Astrocyte (in vitro differentiated cells and primary cell): ENCODE data around the gene RANBP17.

Source experiments
- EZH2 ChIP-seq: IDR thresholded peaks from 2 replicates; pipeline ENCODE4 v1.6.1; 2012; ENCODE audit warnings: mild to moderate bottlenecking, low read length, inconsistent platforms; ENCODE audit not compliant: insufficient read depth
- TF ChIP-seq, protein P1 (sequence below): IDR thresholded peaks from 2 replicates; pipeline ENCODE4 v1.5.1; 2011; ENCODE audit warnings: low read depth, mild to moderate bottlenecking, inconsistent platforms, low read length, moderate library complexity; ENCODE audit not compliant: insufficient read depth

DNA sequence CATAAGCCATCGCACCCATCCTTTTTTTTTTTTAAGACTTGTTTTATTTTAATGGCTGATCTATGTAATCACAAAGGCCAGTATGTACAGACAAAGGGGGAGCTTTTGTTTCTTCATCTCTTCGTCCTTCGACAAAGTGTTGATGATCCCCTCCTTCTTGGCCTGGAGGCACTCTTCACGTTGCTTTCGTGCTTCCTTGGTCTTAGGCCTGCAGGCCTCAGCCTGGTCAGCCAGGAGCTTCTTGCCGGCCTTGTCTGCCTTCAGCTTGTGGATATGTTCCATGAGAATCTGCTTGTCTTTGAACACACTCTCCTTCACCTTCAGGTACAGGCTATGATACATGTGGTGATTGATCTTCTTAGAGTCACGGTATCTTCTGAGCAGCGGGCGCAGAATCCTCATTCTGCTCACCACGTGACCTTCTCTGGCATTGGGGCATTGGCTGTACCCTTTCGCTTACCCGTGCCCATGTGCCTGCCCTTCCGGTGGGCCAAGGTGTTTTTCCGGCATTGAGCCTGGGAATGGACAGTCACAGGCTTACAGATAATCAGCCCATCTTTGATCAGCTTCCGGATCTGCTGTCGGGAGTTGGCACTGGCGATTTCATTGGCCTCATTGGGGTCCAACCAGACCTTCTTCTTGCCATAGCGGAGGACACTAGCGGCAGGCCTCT lies 483.3 kb downstream of the RANBP17 start:
- TF ChIP-seq EZH2: no peak
- TF ChIP-seq, protein P1, sequence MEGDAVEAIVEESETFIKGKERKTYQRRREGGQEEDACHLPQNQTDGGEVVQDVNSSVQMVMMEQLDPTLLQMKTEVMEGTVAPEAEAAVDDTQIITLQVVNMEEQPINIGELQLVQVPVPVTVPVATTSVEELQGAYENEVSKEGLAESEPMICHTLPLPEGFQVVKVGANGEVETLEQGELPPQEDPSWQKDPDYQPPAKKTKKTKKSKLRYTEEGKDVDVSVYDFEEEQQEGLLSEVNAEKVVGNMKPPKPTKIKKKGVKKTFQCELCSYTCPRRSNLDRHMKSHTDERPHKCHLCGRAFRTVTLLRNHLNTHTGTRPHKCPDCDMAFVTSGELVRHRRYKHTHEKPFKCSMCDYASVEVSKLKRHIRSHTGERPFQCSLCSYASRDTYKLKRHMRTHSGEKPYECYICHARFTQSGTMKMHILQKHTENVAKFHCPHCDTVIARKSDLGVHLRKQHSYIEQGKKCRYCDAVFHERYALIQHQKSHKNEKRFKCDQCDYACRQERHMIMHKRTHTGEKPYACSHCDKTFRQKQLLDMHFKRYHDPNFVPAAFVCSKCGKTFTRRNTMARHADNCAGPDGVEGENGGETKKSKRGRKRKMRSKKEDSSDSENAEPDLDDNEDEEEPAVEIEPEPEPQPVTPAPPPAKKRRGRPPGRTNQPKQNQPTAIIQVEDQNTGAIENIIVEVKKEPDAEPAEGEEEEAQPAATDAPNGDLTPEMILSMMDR: no peak
